Measurements from ENCODE around the gene KCNJ9.
"Not testable (repeated sequence)": the region's sequence is repeated elsewhere in the genome, so short reads cannot be mapped to it uniquely, and the experiment has no call there.

The KCNJ9 gene

GRCh38 chr1:160103658-160104408 lies 22.5 kb downstream of the KCNJ9 start:
- DNase-seq (ENCODE audit: low spot score), result no peak

- no peak for DNase-seq (ENCODE audit: low spot score)
Observed at GRCh38 chr1:160104486-160104885, 23.1 kb downstream of the KCNJ9 start.

- DNase-seq (ENCODE audit: low spot score), result no peak
Observed at GRCh38 chr1:160105155-160105554, 23.8 kb downstream of the KCNJ9 start.

DNA sequence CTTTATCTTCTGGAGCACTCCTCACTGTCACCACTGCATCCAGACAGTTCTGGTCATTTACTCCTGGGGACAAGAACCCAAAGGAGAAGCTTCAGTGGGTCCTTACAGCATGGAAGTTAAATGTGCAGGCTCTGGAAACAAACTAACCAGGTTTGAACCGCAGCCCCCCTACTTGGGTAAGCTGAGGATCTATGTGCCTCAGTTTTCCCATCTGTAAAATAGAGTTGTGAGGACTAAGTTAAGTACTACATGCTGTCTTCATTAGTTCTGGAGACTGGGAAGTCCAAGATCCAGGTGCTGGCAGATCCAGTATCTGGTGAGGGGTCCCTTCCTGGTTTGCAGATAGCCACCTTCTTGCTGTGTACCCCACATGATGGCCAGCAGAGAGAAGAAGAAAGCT lies 26.2 kb downstream of the KCNJ9 start:
- DNase-seq (ENCODE audit: low spot score), result no peak

DNA sequence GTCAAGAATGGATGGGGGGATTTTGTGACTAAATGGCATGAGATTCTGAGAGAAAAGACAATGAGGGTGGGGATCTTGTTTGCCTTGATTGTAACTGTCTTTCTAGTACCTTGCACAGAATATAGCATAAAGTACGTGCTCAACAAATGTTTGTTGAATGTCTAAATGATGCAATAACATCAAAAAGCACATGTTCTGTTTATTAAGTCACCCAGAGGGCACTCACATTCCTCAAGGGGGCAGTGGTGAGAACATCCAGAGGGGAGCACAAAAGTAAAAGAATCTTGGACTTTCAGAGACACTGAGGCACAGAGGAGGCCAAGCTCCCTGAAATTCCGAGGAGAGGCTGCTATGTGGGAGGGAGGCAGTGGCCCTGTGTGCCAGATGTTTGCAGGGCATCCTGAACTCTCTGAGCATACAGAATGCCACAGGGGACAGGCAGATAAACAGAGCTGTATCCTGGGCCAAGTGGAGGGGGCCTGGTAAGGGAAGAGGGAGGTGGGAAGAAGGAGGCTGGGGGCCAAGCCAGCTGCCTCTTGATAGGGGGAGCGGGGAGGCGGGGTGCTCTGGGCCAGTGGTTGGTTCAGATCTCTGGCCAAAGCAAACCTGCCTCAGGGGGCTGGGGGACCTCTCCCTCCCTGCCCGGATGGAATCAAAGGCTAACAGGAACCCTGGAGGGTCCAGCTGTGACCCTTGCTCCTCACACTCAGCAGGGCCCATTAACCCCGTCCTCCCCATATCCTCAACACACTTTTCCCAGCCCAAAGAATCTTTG lies 27.7 kb downstream of the KCNJ9 start:
- DNase-seq (ENCODE audit: low spot score), result no peak

GRCh38 chr1:160109686-160110085 lies 28.3 kb downstream of the KCNJ9 start:
- no peak for DNase-seq (ENCODE audit: low spot score)

GRCh38 chr1:160111462-160111861 lies 30.1 kb downstream of the KCNJ9 start:
- not testable (repeated sequence) for DNase-seq (ENCODE audit: low spot score)

GRCh38 chr1:160112357-160112756 lies 31.0 kb downstream of the KCNJ9 start:
- DNase-seq (ENCODE audit: low spot score), result no peak

DNA sequence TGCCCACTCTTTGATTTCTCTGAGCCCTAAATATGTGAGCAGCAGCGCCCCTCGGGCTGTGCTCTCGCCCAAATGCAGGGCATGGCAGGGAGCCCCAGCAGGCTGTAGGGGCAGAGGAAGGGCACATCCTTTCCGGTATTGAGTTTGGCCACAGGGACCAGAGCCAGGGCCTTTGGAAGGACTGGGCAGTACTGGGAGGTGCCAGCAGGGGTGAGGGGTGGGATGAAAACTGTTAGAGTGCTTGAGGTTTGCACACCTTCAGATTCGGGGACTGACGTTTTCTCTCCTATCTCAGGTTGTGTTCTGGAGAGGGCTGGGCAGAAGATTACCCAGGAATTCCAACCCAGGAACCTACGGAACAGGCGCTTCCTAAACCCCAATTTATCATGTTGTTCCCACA lies 32.1 kb downstream of the KCNJ9 start:
- DNase-seq (ENCODE audit: low spot score), result no peak

DNA sequence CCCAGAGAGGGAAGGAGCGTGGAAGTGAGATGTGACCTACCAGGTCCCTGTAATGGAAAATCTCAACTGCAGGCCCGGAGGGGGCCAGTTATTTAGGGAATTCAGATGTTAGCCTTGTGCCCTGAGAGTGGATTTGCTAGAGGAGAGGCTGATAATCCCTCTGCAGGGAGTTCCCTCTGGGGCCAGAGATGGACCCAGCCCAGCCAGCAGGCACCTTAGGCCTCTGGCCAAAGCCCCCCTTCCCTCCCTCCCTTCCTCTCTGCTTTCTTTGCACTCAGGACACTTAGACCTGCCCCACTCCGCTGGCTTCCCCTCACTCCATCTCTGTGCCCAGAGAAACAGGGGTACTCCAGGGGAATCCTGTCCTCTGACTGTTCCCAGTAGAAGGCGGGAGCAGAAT lies 32.7 kb downstream of the KCNJ9 start:
- DNase-seq (ENCODE audit: low spot score), result no peak

GRCh38 chr1:160115545-160116282 lies 34.4 kb downstream of the KCNJ9 start, which contains the start of gene ATP1A2:
ATP1A2 (plus strand) TSS chr1:160115759; CDS start chr1:160115862, 103 bp downstream.
- DNase-seq (ENCODE audit: low spot score), result no peak

DNA sequence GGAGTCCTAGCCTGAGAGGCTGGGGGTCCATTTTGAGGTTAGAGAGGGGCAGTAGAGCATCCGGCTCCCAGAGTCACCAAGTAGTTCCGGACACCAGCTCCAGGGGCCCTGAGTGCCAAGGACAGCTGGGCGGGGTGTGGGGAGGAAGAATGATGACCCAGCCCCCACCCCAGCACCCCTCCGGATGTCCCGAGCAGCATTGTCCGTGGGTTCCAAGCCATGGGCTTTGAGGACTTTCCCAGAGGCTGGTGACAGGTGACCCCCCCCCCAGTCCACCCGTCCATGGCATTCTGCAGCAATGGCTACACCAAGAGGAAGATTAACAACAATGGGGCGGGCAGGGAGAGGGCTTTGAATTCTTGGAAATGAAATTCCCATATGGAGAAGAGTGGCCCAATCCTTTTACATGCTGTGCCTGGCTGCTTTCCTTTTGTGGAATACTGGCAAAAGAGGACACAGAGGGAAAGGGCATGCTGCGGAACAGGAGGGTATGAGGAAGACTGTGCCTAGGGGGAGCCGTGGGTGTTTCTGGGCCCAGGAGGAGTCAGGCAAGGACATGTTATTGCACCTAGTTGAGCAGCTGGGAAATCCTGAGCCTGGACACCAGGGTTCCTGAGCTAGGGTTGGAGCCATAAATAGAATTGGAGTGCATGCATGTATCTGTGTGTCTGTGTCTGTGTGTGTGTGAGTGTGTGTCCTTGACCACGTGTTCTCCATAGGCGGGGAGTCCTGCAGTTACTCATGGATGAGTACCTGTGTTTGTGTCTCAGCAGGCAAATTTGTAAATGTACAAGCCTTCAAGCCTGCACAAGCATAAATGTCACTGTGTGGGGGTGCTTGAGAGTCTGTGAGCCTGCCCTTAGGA lies 35.2 kb downstream of the KCNJ9 start:
- DNase-seq (ENCODE audit: low spot score), result no peak

- no peak for DNase-seq (ENCODE audit: low spot score)
Observed at GRCh38 chr1:160117300-160117699, 36.0 kb downstream of the KCNJ9 start.

DNA sequence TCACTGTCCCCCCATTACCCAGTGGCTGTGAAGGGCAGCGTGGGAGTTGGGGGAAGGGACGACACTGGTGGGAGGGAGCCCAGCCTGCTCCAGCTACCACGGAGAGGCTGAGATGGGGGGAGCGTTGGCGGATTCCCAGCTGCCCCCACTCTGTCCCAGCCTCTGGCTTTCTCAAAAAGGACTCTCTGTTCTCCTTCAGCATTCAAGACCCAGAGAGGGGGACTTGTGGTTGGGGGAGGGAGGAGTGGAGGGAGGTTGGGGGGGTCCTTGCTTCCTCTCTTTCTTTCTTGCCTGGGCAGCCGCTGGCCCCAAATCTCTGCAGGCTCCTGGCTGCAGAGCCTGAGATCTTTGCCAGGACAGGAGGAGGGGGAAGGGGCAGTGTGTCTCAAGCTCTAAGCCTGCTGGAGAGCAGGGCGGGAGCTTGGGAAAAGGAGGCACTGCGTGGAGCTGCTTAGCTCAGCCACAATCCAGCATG lies 36.4 kb downstream of the KCNJ9 start:
- DNase-seq (ENCODE audit: low spot score), result no peak

GRCh38 chr1:160118928-160119327 lies 37.6 kb downstream of the KCNJ9 start:
- DNase-seq (ENCODE audit: low spot score), result no peak

DNA sequence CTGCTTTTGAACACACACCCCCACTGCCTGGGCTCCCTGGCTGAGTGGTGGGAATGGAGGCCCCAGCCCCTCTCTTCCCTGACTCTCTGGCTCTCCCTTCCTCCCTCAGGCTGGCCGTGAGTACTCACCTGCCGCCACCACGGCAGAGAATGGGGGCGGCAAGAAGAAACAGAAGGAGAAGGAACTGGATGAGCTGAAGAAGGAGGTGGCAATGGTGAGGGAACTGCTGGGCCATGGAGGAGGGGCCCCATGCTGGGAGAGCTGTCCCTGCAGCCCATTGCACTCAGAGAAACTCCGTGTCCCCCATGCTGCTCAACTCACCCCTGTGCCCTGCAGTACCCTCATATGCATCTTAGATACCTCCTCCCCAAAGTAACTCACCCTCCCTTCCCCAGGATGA lies 39.5 kb downstream of the KCNJ9 start:
- no peak for DNase-seq (ENCODE audit: low spot score)

GRCh38 chr1:160121388-160121787 lies 40.0 kb downstream of the KCNJ9 start:
- DNase-seq (ENCODE audit: low spot score), result no peak

GRCh38 chr1:160122978-160123495 lies 41.7 kb downstream of the KCNJ9 start:
- DNase-seq (ENCODE audit: low spot score), result no peak

DNA sequence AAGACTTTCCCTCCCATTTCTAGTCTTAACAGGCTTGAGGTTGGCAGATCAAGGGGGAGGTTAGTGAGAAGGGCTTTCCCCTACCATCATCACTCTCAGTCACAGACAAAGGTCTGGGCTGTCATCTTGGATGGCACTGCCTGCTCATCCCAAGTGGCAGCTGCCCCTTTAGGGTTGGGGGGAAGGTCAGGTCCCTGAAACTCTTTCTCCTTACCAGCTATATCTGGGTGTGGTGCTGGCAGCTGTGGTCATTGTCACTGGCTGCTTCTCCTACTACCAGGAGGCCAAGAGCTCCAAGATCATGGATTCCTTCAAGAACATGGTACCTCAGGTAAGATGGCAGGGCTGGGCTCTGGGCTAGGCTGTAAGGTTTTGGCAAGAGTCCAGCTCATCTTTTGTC lies 42.4 kb downstream of the KCNJ9 start:
- DNase-seq (ENCODE audit: low spot score), result no peak

DNA sequence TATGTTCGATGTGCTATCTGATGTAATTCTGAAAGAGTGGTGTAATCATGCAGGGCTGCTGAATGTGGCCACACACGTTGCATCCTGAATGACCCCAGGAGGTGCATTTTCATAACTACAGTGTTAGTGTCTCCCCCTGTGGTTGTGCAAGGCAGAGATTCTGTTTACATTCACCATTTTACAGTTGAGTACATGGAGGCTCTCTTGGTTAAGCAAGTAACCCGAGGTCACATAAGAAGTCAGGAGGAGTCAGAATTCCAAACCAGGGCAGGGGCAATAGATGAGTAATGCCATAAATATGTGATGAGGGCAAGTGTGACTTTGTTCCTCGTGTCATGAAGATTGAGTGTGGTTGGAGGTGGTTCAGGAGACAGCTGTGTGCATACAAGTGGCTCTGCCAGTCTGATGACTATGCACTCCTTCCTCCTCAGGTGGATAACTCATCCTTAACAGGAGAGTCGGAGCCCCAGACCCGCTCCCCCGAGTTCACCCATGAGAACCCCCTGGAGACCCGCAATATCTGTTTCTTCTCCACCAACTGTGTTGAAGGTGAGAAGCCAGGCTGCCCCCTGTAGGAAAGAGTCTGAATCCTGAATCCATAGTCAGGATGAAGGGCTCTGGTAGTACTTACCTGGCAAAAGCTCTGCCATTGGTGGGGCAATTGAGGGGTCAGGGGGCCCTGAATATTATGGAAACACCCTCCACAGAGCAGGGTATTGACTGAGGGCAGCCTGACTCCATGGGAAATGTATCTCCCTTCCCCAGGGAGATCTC lies 43.6 kb downstream of the KCNJ9 start:
- peak; percentile 33 for DNase-seq (ENCODE audit: low spot score)

GRCh38 chr1:160125746-160126145 lies 44.4 kb downstream of the KCNJ9 start:
- no peak for DNase-seq (ENCODE audit: low spot score)

Measured in kidney capillary endothelial cell (primary cell).